Measurements from ENCODE around the gene MYLK. TPM values are rescaled to one million over a fixed set of nuclear protein-coding genes. Genes with fewer than 3 reads are reported as not detected.

The MYLK gene
- total RNA-seq, 4 donors from 2014 or later = 32.0 to 81.2 (median 61.5) TPM

- Histone ChIP-seq H3K27me3 (no peaks in the 10 kb centered on the region), H3K36me3 (peaks cover 0 to 14% (median 0%) of the 10 kb centered on the region in 3 donors), H3K9me3 (peaks cover 0 to 8% (median 0%) of the 10 kb centered on the region in 4 donors), H3K4me3 (no peak overlapping the region), H3K4me1 (peaks cover 0 to 32% (median 5%) of the 10 kb centered on the region in 4 donors), H3K27ac (no peak overlapping the region)
- TF ChIP-seq CTCF (IDR thresholded peaks at IDR 0.05) = no peak
- no peak for TF ChIP-seq POLR2A (IDR thresholded peaks at IDR 0.05)
- no peak for TF ChIP-seq EP300 (IDR thresholded peaks at IDR 0.05)
- WGBS, 2 donors = 74 to 79% methylated on average over 2 of the region's 2 CpGs
- DNase-seq (ENCODE audit: low spot score in 2 of 2) = no peak
Observed at GRCh38 chr3:123586968-123587367, 297.2 kb downstream of the MYLK start.

- Histone ChIP-seq H3K4me3 (peak overlapping the region; percentile 80 to 99 (median 87)), H3K9me3 (peaks cover 0 to 8% (median 0%) of the 10 kb centered on the region in 4 donors), H3K27me3 (no peaks in the 10 kb centered on the region), H3K4me1 (peaks cover 0 to 32% (median 5%) of the 10 kb centered on the region in 4 donors), H3K27ac (peak overlapping the region in 1 of 4 donors; percentile 90), H3K36me3 (peaks cover 0 to 20% (median 0%) of the 10 kb centered on the region in 3 donors)
- no peak for TF ChIP-seq CTCF (IDR thresholded peaks at IDR 0.05)
- WGBS, 2 donors = 7 to 12% methylated on average over 10 of the region's 10 CpGs
- no peak for DNase-seq (ENCODE audit: low spot score in 2 of 2)
Observed at GRCh38 chr3:123586131-123586530, 298.0 kb downstream of the MYLK start.

GRCh38 chr3:123584988-123585937, 298.9 kb downstream of the MYLK start, which contains the start of gene HACD2:
Gene HACD2 (minus strand): TSS chr3:123585053. CDS start chr3:123585027, 26 bp downstream.
- no peaks in the 10 kb centered on the region for H3K9me3 ChIP-seq
- H3K27ac ChIP-seq = peak within 1 kb of the TSS; percentile 86 to 93 (median 91)
- TF ChIP-seq POLR2A (IDR thresholded peaks at IDR 0.05) (peak; percentile 56 to 83), CTCF (IDR thresholded peaks at IDR 0.05) (no peak), EP300 (IDR thresholded peaks at IDR 0.05) (peak; percentile 54 to 90)
- WGBS, 2 donors = 0 to 1% methylated on average over 35 to 51 of the region's 54 CpGs
- H3K36me3 ChIP-seq = peaks cover 0 to 20% (median 0%) of the 10 kb centered on the region in 3 donors
- no peaks in the 10 kb centered on the region for H3K27me3 ChIP-seq
- H3K4me1 ChIP-seq = peaks cover 0 to 32% (median 5%) of the 10 kb centered on the region in 4 donors
- DNase-seq (ENCODE audit: low spot score in 2 of 2) = peak; percentile 87 to 89
- H3K4me3 ChIP-seq = peak within 1 kb of the TSS; percentile 80 to 99 (median 87)

- TF ChIP-seq EP300 (IDR thresholded peaks at IDR 0.05) (no peak), CTCF (IDR thresholded peaks at IDR 0.05) (peak in 2 of 5 experiments; percentile 14 to 15)
- 0 to 1% methylated on average over 22 to 43 of the region's 65 CpGs for WGBS, 2 donors
- peaks cover 0 to 26% (median 0%) of the 10 kb centered on the region in 3 donors for H3K36me3 ChIP-seq
- H3K27ac ChIP-seq = peak overlapping the region; percentile 86 to 93 (median 91)
- H3K4me3 ChIP-seq = peak overlapping the region; percentile 80 to 99 (median 87)
- DNase-seq (ENCODE audit: low spot score in 2 of 2) = peak; percentile 17 to 18
- H3K9me3 ChIP-seq = no peaks in the 10 kb centered on the region
- H3K27me3 ChIP-seq = no peaks in the 10 kb centered on the region
- H3K4me1 ChIP-seq = peaks cover 0 to 32% (median 5%) of the 10 kb centered on the region in 4 donors
Observed at GRCh38 chr3:123584284-123584987, 299.7 kb downstream of the MYLK start.

Data from tibial nerve (tissue), 4 donors.